GM19397 (cell line): ENCODE measurements around the gene WDR59.
"Not testable (repeated sequence)": the region's sequence is repeated elsewhere in the genome, so short reads cannot be mapped to it uniquely, and the experiment has no call there.

Experiments
- ATAC-seq: cut with Tn5 transposase; IDR thresholded peaks from one replicate; pipeline ENCODE4 v1.9.1; 2021; ENCODE audit warnings: mild to moderate bottlenecking, moderate library complexity; ENCODE audit not compliant: unreplicated experiment

The WDR59 gene

GRCh38 chr16:75013123-75013522 is 28.2 kb upstream of the WDR59 start:
- not testable (repeated sequence) for ATAC-seq

GRCh38 chr16:75012380-75013081 is 27.6 kb upstream of the WDR59 start:
- ATAC-seq, result peak; percentile 13

GRCh38 chr16:75011634-75012307 is 26.8 kb upstream of the WDR59 start:
- peak; percentile 67 for ATAC-seq

GRCh38 chr16:75010427-75010826 is 25.5 kb upstream of the WDR59 start:
- no peak for ATAC-seq

GRCh38 chr16:75007443-75007842 is 22.5 kb upstream of the WDR59 start:
- no peak for ATAC-seq

GRCh38 chr16:75005697-75006096 is 20.8 kb upstream of the WDR59 start:
- no peak for ATAC-seq

- ATAC-seq, result no peak
Measured at GRCh38 chr16:75004460-75004859, 19.5 kb upstream of the WDR59 start.

- no peak for ATAC-seq
Measured at GRCh38 chr16:75003931-75004330, 19.0 kb upstream of the WDR59 start.

GRCh38 chr16:75002474-75002873 is 17.6 kb upstream of the WDR59 start:
- no peak for ATAC-seq

GRCh38 chr16:75000481-75001081 is 15.7 kb upstream of the WDR59 start:
- ATAC-seq, result no peak

- peak; percentile 37 for ATAC-seq
Measured at GRCh38 chr16:74999609-75000480, 14.9 kb upstream of the WDR59 start.

- ATAC-seq, result peak; percentile 41
Measured at GRCh38 chr16:74999219-74999608, 14.3 kb upstream of the WDR59 start.

- ATAC-seq, result peak; percentile 78
Measured at GRCh38 chr16:74998481-74999218, 13.7 kb upstream of the WDR59 start, which contains the start of gene ZNRF1. Gene ZNRF1 (plus strand): TSS chr16:74999024. CDS start chr16:74999672, 648 bp downstream.

GRCh38 chr16:74997042-74997491 is 12.1 kb upstream of the WDR59 start:
- no peak for ATAC-seq

GRCh38 chr16:74995986-74996385 is 11.1 kb upstream of the WDR59 start:
- no peak for ATAC-seq

GRCh38 chr16:74991593-74992403 is 6.9 kb upstream of the WDR59 start:
- no peak for ATAC-seq

- no peak for ATAC-seq
Measured at GRCh38 chr16:74991268-74991592, 6.3 kb upstream of the WDR59 start.

- ATAC-seq, result no peak
Measured at GRCh38 chr16:74990832-74991231, 5.9 kb upstream of the WDR59 start.

- ATAC-seq, result not testable (repeated sequence)
Measured at GRCh38 chr16:74989864-74990263, 4.9 kb upstream of the WDR59 start.
